GM12892 (cell line): ENCODE data around the gene C6orf136.

Experiments used
- POLR2A ChIP-seq: IDR thresholded peaks from 2 replicates; pipeline ENCODE4 v1.6.1; 2011; ENCODE audit warnings: low read depth, low read length, control low read depth
- POLR2AphosphoS5 ChIP-seq: IDR thresholded peaks from 2 replicates; pipeline ENCODE4 v1.6.1; 2011; ENCODE audit warnings: low read depth, low read length, control low read depth
- TAF1 ChIP-seq: IDR thresholded peaks from 2 replicates; pipeline ENCODE4 v1.6.1; 2011; ENCODE audit warnings: low read depth, mild to moderate bottlenecking, control low read depth, low read length, borderline replicate concordance

- TF ChIP-seq POLR2A (peak; percentile 99), POLR2AphosphoS5 (peak; percentile 100), TAF1 (peak; percentile 99)
These were observed 29.9 kb upstream of the C6orf136 start, which contains the start of gene PPP1R10 for GRCh38 chr6:30616811-30617564.
